Ovary (tissue), 3 donors: ENCODE data around the gene SERHL2.

Experiments
- EP300 ChIP-seq: sonication (generic); formaldehyde crosslinking; IDR thresholded peaks from one replicate; pipeline ENCODE4 v1.6.1; 2017; ENCODE audit warnings: antibody characterized with exemption
- POLR2A ChIP-seq: fragments of 450-650 bp; IDR thresholded peaks from one replicate; pipeline ENCODE4 v1.6.1; 2017; ENCODE audit warnings: antibody characterized with exemption, mild to moderate bottlenecking, moderate library complexity
- TF ChIP-seq, protein P1 (sequence below), 3 donors: fragments of 450-650 bp in 2 of 3; fragments of 200-600 bp in 1 of 3; IDR thresholded peaks; one replicate each; pipeline versions ENCODE4 v1.5.1 to v1.8.0; 2016 to 2022; ENCODE audit warnings: antibody characterized with exemption in 3 of 3, mild to moderate bottlenecking in 1 of 3
- donor health status: DM: no; HTN: no; CAD: no.

DNA sequence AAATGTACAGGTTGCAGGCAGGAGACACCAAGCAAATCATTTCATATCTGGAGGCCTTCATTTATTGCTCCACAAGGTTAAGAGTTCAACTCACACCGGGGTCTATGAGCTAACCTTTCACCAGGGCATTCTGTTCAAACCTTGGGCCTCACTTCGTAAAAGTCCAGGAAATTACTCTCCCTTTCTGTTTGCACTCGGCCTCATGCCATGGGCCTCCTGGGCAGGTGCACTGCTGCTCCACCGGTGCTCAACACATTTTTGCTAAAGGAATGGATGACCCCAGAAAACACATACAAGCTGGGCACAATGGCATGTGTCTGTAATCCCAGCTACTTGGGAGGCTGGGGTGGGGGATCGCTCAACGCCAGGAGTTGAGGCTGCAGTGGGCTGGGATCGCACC, 17.6 kb upstream of the SERHL2 start:
- TF ChIP-seq POLR2A, result no peak
- no peak for TF ChIP-seq EP300
- TF ChIP-seq, protein P1, sequence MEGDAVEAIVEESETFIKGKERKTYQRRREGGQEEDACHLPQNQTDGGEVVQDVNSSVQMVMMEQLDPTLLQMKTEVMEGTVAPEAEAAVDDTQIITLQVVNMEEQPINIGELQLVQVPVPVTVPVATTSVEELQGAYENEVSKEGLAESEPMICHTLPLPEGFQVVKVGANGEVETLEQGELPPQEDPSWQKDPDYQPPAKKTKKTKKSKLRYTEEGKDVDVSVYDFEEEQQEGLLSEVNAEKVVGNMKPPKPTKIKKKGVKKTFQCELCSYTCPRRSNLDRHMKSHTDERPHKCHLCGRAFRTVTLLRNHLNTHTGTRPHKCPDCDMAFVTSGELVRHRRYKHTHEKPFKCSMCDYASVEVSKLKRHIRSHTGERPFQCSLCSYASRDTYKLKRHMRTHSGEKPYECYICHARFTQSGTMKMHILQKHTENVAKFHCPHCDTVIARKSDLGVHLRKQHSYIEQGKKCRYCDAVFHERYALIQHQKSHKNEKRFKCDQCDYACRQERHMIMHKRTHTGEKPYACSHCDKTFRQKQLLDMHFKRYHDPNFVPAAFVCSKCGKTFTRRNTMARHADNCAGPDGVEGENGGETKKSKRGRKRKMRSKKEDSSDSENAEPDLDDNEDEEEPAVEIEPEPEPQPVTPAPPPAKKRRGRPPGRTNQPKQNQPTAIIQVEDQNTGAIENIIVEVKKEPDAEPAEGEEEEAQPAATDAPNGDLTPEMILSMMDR (IDR thresholded peaks at IDR 0.05), result no peak
